HG03108 (cell line): ENCODE measurements around the gene DSCAML1.

Source experiments
- ATAC-seq: cut with Tn5 transposase; IDR thresholded peaks from one replicate; pipeline ENCODE4 v1.9.1; 2021; ENCODE audit warnings: moderate library complexity; ENCODE audit not compliant: unreplicated experiment

DSCAML1 gene

DNA sequence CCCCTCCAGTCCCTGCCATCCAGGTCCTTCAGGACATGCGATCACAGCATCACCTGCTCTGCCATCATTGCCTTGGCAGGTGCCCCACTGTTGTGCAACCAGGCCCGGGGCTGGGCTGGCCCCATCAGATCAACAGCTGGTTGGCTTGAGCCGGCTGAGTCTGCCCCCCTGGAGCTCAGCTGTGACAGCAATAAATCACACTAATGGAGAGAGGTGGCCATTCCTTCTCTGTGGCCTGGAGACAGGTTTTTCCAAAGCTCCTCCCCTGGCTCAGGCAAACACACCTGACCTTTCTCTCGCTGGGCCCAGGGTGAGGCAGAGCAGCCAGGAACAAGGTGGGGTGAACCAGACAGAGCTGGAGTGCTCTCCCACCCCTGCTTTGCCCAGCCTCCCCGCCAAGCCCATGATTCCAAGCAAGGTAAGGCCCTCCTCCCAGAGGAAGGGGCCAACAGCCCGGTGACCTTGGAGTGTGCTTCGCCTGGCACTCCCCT lies 36.4 kb upstream of the DSCAML1 start:
- ATAC-seq = no peak

DNA sequence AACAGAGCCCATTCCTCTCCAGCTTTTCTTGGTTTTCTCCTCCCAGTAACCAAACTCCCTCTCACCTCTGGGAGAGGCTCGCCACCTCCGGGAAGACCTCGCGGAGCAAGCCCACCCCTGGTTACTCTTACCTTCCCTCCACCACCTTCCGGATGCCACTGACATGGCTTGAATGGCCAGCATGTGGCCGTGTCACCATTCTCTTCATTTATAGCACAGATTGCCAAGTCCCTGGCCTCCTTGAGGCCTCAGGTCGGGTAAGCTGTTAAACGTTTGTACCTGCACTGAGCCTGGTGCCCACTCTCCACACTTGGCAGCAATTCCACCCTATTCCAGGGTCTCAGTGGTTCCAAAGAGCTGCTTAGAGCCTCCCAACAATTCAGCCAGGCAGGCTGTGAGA lies 35.5 kb upstream of the DSCAML1 start:
- ATAC-seq = no peak

DNA sequence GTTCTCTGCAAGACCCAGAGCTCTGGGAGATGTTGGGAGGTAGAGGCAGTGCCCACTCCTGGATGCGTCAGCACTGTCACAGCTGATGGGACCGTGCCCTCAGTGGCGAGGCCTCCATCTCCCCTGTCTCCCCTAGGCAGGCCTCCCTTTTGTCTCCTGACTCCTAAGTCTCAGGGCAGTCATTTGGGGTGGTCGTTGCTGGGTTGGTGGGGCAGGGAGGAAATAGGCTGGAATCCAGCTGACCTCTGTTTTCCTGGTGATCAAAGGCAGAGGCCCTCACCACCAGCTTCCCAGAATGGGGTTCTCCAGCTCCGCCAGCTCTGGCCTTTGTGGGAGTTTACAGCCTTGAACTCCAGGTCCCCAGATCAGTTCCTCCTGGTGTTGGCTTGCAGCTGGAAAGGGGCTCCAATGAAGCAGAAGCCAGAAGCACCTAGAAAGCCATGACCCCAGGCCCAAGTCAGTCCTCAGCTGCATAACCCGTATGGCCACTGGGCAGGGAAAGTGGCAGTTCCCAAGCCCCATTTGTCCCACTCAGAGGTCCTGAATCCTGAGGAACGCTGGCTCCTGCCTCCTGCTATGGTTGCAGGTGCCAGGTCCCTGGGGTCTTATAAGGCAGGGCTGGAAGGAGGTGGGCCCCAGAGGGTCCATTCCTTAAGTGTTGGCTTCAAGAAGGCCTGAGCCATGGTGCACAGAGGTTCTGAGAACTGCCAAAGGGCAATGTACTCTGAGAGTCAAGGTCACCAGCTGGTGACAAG lies 34.8 kb upstream of the DSCAML1 start:
- ATAC-seq = no peak

DNA sequence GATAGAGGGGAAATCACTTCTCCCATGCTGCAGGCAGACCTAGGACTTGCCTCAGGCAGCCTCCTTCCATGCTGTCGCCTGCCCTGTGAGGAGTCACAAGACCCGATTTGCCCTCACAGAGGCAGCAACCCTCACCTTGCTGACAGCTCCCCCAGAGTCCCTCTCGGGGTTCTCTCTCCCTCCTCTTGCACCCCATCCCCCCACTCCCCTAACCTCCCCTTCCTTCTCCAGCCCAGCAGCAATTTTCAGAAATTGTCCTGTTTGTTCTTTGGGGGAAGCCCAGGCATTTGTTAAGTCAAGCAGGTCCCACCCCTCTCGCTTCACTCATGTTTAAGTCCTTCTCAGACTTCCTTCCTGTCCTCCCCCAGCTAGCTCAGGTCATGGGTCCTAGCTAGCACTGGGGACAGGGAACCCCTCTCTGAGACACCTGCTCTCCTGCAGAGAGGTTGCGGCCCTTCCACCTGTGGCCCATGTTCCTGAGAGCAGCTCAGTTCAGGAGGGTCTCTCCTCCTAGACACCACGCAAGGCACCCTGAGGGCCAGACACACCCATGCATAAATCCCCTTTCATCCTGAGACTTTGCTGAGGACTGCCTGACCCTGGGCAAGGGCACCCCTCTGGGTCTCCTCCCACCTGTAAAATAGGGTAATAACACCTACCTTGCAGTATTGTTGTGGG lies 33.8 kb upstream of the DSCAML1 start:
- ATAC-seq = no peak

DNA sequence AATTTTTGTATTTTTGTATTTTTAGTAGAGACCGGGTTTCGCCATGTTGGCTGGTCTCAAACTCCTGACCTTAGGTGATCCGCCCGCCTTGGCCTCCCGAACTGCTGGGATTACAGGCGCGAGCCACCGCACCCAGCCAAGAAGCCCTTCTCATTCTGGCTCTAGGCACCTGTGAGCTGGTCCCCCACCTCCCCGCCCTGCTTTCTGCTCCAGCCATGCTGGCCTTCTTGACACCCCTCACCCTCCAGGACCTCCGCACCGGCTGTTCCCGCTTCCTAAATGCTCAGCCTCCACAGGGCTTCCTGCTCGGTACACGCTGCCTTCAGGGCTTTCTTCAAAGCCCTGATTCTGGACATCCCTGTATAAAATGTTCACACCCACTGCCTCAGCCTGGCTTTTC lies 33.1 kb upstream of the DSCAML1 start:
- no peak for ATAC-seq

DNA sequence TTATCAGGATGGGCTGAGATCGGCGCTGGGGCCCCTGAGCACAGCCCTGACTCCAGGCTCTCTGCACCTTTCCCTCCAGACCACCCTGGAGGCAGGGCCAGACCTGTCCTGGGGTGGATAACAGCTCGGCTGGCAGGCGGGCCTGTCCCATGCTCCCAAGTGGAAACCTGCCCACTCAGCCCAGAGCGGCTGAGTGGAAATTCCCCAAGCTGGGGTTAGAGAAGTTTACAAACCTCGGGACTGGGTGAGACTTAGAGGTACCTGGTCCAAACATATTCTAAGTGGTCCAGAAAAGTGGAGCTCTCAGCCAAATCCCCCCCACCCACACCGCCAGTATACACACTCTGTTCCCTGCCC lies 32.3 kb upstream of the DSCAML1 start:
- ATAC-seq = no peak

DNA sequence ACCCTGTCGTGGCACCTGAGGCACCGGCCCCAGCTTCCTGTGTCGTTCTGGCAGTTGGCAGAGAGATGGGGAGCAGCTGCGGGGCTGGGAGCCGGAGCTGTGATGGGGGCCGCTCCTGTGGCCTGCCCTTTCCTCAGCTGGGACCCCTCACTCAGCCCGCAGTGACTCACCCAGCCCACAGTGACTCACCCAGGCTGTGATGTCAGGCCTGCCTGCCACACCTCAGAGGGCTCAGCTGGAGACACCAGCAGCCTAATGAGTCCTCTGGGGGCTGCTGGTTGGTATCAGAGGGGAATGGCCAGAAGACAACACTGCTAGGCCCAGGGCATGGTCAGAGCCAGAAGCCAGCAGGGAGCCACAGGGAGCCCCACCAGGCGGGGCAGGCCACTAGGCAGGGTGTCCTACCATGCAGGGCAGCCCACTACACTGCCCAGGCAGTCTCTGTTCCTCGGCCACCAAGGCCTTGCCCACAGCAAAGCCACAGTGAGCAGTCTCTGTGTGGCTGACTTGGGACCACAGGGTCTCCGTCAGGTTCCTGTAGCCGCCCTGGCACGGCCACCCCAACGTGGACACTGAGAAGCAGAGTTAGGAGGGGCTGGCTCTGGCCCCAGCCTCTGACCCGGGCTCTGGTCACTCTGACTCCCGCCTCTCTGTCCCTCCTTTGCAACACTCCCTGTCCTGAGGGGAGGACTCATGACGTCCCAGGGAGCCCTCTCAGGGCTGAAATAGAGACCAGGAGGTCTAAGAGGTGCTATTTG lies 31.8 kb upstream of the DSCAML1 start:
- peak; percentile 45 for ATAC-seq

DNA sequence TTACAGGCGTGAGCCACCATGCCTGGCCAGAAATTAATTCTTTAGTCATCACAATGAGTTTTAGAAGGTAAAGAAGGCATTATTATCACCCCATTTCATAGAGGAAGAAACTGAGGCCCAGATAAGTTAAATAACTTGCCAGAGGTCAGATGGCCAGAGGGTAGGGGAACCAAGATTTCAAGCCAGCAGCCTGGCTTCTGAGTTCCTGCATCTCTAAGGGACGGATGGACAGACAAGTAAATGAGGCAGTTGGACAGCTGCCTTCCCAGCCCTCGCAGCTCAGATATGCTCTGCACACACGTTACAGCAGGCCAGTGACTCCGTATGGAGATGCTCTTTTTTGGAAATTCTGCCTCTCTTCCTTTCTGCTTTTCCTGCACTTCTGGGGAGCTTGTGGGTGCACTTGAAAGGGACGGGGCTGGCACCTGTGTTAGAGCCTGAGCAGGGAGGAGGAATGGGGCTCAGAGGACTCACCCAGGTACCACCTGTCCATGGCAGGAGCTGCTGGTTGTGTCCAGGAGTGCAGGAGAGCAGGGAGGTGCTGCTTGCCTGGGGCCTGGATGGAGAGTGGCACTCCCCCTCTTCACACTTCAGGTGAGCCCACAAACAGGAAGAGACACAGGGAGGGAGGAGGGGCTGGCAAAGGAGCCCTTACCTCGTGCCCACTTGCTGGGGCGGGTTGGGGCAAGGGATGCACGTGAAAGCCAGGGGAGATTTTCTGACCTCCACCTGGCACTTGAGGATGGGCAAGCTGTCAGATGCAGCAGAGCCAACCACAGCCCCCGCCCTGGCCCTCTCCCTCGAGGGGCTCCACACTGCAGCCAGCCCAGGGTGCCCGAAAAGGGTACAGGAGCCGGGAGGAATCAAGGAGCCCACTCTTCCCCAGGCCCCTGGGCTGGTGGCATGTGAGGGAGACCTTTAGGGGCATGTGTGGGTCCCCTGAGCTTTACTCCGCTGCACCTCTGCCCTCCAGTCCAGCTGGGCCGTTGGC lies 30.8 kb upstream of the DSCAML1 start:
- ATAC-seq = no peak

DNA sequence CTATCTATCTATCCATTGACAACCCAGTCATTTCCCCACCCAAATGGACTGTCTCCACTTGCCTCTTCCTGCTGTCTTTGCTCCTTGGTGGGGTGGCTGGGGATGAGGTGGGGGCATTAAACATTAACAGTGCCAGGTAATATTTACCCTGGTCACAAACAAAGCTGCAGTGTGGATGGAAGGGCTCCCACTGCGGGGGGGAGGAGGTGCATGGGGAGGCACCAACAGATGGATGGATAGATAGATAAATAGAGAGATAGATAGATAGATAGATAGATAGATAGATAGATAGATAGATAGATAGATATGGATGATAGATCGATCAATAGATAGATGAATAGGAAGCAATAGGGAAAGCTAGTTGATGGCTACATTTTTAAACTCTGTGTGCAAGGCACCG lies 29.8 kb upstream of the DSCAML1 start:
- no peak for ATAC-seq

DNA sequence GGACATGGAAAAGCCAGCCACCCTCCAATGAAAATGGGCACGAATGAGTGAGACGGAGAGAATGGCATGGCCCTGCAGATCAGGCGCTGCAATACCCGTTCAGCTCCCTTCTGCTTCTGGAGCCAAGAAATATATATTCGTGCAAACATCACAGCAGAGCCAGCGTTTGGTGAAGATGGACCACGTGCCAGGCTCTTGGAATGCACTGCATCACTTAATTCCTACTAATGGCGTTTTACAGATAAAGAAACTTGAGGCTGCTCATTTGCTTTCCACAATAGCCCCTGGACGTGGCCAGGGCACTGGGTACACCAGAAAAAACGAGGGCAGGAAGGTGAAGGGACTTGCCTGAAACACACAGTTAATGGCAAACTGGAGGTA lies 29.2 kb upstream of the DSCAML1 start:
- no peak for ATAC-seq

DNA sequence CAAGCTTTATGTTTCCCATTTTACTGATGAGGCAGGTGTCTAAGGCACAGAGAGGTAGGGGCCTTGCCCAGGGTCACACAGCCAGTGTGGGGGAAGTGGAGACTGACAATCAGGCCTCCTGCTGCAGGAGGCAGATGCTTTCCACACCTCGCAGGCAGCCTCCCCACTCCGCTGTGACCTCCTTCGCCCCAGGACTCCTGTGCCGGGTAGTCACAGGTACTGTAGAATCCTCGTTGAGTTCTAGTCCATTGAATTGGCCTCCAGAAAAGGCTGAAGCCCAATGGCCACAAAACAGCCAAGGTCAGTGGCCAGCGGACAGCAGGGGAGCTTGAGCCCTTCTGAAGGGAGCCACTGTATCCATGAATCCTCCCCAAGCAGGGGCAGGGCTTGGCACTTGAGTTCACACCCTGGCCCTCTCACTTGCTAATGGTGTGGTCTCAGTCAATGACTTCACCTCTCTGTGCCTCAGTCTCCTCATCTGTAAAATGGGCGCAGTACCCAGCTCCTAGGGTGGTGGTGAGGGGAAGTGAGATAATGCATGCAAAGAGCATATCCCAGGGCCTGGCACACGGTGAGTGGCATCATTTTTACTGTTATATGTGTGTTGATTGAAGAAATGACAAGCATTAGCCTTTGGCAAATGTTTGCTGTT lies 28.6 kb upstream of the DSCAML1 start:
- ATAC-seq = no peak

DNA sequence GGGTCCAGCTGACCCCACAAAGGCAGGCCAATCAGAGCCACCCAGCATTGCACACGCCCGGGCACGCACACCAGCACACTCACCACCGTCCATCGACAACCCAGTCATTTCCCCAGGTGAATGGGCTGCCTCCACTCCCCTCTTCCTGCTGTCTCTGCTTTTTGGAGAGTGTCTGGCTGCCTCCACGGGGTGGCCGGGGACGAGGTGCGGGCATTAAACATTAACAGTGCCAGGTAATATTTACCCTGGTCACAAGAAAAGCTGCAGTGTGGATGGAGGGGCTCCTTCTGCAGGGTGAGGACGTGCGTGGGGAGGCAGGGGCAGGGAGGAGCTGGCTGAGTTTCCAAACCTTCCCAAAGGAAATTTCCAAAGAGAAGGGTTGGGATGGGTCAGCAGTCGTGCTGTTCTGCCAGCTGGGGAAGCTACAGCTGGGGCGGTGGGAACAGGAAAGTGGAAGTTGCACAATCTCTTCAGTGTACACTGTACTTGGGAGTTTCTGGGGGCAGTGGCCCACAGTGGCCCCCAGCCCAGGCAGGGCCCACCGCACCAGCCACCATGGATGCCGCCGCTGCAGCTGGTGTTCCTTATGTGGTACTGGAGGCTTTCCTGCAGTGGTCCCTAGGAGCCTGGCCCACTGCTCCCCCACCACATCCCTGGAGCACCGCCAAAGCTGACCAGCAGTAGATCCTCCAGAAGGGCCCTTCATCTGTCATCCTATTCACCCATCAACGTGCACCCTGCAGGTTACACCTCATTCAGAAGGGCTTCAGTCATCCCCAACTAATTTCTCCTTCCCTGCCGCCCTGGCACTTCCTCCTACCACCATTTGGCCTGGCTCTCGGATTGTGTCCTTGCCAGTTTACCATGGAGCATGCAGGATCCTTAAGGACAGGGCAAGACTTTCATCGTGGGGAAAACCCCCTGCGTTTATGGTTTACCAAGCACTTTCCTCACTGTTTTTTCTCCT lies 27.8 kb upstream of the DSCAML1 start, which contains the start of gene FXYD2:
Gene FXYD2 (minus strand): TSS at position 174 of the 967 bp plus-strand sequence. CDS start 66 bp downstream, at position 108.
- no peak for ATAC-seq

DNA sequence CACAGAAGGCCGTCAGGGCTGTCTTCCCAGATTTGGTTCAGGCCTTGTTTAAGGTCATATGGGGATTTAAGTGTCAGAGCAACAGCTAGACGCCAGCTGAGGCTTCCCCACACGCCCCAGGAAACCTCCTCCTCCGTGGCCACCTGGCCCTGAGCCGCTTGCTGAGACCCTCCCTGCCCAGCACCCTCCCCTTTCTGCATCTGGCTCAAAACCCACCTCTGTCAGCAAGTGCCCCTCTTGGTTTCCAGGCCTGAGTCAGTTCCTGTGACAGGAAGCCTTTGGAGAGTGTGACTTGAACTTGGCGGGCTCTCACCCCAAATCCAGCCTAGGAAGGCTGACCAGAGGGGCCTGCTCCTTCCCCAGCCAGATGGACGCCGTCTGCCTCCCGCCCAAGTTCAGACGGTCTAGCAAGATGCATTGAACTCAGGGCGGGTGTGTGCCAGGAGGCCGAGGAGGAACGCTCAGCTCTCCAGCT lies 27.0 kb upstream of the DSCAML1 start:
- ATAC-seq = no peak

DNA sequence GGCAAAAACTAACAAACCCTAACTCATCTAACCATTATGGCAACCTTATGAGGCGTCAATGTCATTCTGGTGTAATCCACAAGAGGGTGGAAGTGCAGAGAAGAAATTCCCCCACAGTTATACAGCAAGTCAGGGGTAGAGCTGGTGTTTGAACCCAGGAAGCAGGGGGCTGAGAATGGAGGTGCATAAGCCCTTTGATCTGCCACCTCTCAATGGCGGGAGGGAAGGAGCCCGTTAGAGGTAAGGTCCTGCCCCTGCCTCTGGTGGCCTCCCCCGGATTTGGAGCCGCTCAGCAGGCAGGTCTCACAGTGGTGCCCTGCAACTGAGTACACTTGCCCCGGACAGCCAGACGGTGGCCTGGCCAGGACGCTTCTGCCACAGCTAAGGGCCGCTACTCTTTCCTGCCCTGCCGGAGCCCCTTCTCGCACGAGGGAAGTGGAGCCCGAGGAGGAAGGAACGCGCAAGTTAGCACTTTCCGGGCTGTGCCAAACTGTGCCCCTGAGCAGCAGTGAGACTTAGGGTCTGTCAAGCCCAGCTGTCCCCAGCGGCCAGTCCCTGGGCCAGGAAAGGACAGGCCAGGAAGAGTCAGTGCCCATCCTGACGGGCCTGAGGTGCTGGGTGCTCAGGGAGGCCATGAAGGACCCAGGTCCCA lies 26.4 kb upstream of the DSCAML1 start:
- ATAC-seq = no peak

DNA sequence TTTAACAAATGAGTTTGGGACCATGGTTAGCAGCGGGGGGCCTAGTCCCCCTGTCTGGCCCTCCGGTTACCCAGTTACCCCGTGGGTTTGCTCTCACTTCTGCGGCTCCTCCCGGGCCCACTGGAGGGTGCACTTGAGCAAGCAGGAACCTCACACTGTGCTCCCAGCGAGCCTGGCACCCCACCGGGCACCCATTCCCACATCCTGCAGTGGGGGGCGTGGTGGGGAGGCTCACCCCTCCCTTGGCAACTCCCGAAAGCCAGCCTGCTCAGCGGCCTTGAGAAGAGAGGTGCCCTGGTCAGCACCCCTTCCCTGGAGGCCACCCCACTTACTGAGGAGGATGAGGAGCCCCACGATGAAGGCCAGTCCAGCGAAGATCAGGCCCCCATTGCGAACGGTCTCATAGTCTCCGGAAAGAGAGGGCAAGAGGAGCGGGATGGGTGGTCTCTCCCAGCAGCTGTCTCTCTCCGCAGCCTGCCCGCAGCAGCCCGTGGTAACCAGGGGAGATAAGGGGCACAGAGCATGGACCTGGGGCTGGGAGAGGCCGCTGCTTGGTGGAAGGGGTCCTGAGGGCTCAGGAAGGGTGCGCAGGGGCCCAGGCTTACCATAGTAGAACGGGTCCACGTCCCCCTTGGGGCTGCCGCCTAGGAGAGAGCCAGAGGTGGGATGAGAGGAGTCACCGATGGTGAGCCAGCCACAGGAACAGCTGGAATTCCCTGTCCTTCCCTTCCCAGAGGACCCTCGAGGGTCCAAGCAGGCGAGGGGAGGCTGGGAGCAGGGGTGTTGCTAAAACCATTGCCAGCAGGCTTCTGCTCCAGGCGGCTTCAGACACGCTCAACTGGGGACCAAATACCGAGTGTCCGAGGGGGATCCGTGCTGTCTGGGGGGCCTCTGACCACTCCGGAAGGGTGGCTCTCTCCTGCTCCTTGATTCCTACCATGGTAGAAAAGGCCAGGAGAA lies 25.3 kb upstream of the DSCAML1 start:
- no peak for ATAC-seq

DNA sequence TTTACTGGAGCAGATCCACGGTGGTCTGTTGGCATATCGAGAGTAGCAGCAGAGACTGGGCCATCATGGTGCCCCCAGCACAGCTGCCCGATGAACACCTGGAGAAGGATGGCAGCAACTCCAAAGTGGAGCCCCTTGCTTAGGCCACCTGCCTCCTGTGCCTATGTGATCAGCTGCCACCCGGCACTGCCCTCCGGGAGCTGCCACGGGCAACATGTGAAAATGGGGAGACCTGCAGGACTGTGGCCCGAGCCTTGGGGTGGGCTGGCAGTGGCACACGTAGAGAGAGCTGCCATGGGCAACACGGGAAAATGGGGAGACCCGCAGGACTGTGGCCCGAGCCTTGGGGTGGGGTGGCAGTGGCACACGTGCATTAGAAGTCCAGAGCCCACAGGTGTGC lies 24.4 kb upstream of the DSCAML1 start:
- ATAC-seq = no peak

DNA sequence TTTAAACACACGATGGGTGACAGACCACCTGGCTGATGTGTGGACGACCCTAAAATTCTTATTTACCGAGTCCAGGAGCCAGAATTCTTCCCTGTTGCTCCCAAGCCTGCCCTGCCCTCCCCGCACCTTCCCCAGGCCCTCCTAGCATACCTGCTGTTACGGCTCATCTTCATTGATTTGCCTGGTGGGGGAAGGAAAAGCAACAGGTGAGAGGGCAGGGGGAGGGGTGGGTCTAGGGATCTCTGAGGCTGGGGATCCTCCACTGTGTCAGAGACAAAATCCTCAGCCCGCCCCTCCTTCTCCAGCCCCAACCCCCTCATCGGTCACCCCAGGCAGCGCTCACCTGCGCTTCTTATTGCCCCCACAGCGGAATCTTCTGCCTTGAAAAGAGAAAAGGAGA lies 23.5 kb upstream of the DSCAML1 start:
- no peak for ATAC-seq
